Right ventricle myocardium superior (tissue), 1 donor: ENCODE results near the gene EDC3. TPM values are rescaled to one million over a fixed set of nuclear protein-coding genes. Genes with fewer than 3 reads are reported as not detected.

Experiments
- total RNA-seq: library from RNA; stranded (reverse); fragmentation: NEBNext Ultra II Directional; extraction: Animal tissue kit (Norgen Biotek cat#: 25700); gene quantifications from one replicate; pipeline ENCODE4 v1.2.1, GENCODE V29; 2021
- donor health status: DM: no; HTN: yes; CAD: no; lungs with severe emphysema.

The EDC3 gene
- total RNA-seq, 1 donor from 2014 or later = 14.4 TPM

Other genes with a start within 250 kb of the EDC3 start
- gene UBL7, start 234.9 kb downstream of the EDC3 start, total RNA-seq = 44.6 TPM
- gene ARID3B, start 154.8 kb downstream of the EDC3 start, total RNA-seq = 1.6 TPM
- 44.0 TPM for gene CLK3, start 80.2 kb downstream of the EDC3 start, total RNA-seq
- 0.30 TPM for gene CYP1A1, start 29.5 kb upstream of the EDC3 start, total RNA-seq
- gene CYP1A2, start 52.8 kb upstream of the EDC3 start, total RNA-seq = not detected
- gene CSK, start 86.1 kb upstream of the EDC3 start, total RNA-seq = 45.5 TPM
- 20.6 TPM for gene LMAN1L, start 116.8 kb upstream of the EDC3 start, total RNA-seq
- 3.6 TPM for gene CPLX3, start 130.6 kb upstream of the EDC3 start, total RNA-seq
- gene ULK3, start 147.1 kb upstream of the EDC3 start, total RNA-seq = 35.8 TPM
- 38.8 TPM for gene SCAMP2, start 177.3 kb upstream of the EDC3 start, total RNA-seq
- 53.2 TPM for gene MPI, start 194.0 kb upstream of the EDC3 start, total RNA-seq
- gene FAM219B, start 210.8 kb upstream of the EDC3 start, total RNA-seq = 115 TPM
- 1,582 TPM for gene COX5A, start 242.0 kb upstream of the EDC3 start, total RNA-seq